Astrocyte of the cerebellum (primary cell): ENCODE measurements around the gene IRAK1.

Experiments used
- DNase-seq: peaks from one replicate; pipeline ENCODE4 v3.0.0-alpha.2; 2011; ENCODE audit warnings: low read depth
- H3K4me3 ChIP-seq: 2 replicates; pipeline ENCODE4 v1.5.1; 2011; ENCODE audit warnings: mild to moderate bottlenecking, low read depth, low read length, moderate library complexity
- CTCF ChIP-seq: IDR thresholded peaks from 2 replicates; pipeline ENCODE4 v1.5.1; 2012; ENCODE audit warnings: low read length, low read depth, moderate library complexity, mild to moderate bottlenecking; ENCODE audit errors: missing control alignments
- in situ Hi-C: cut with HindIII; loops from 2 replicates; pipeline ENCODE4 v1.10.0; 2017; ENCODE audit warnings: low sequenced_read_pairs

The IRAK1 gene

GRCh38 chrX:154021131-154021611, 1.5 kb upstream of the IRAK1 start:
- no peak for DNase-seq
- no peak overlapping the region for H3K4me3 ChIP-seq
- no peak for TF ChIP-seq CTCF
- in situ Hi-C loops, result no loop called here

GRCh38 chrX:154020536-154021115, 924 bp upstream of the IRAK1 start:
- H3K4me3 ChIP-seq, result peak overlapping the region; percentile 34
- no peak for DNase-seq
- no peak for TF ChIP-seq CTCF
- in situ Hi-C loops, result no loop called here

- no peak for DNase-seq
- in situ Hi-C loops, result no loop called here
- no peak for TF ChIP-seq CTCF
- H3K4me3 ChIP-seq, result peak overlapping the region; percentile 45
Measured at GRCh38 chrX:154019061-154019621, 561 bp downstream of the IRAK1 start.

GRCh38 chrX:154018518-154019060, 1.1 kb downstream of the IRAK1 start:
- in situ Hi-C loops, result no loop called here
- no peak for TF ChIP-seq CTCF
- H3K4me3 ChIP-seq, result peak overlapping the region; percentile 45
- no peak for DNase-seq

- in situ Hi-C loops, result no loop called here
- no peak for TF ChIP-seq CTCF
- H3K4me3 ChIP-seq, result peak overlapping the region; percentile 45
- DNase-seq, result no peak
Measured at GRCh38 chrX:154017766-154018517, 1.8 kb downstream of the IRAK1 start.

- no peak overlapping the region for H3K4me3 ChIP-seq
- no peak for DNase-seq
- no peak for TF ChIP-seq CTCF
- in situ Hi-C loops, result no loop called here
Measured at GRCh38 chrX:154016366-154017076, 3.2 kb downstream of the IRAK1 start.
